LHCN-M2 (cell line): ENCODE data around the gene CNTNAP2. TPM values are rescaled to one million over a fixed set of nuclear protein-coding genes. Genes with fewer than 3 reads are reported as not detected.

ENCODE experiments used
- DNase-seq: peaks from one replicate; pipeline ENCODE4 v3.0.0-alpha.2; 2012; ENCODE audit warnings: low read depth
- total RNA-seq: library from RNA; depleted of rRNA; stranded (reverse); fragments of >200 nt; gene quantifications from 2 replicates; pipeline ENCODE4 v1.2.3, GENCODE V29; 2014

Gene CNTNAP2
- total RNA-seq, 1 experiment from 2014 or later = not detected

- DNase-seq = no peak
Measured at GRCh38 chr7:148182264-148182663, 2065.7 kb downstream of the CNTNAP2 start.

- DNase-seq = no peak
Measured at GRCh38 chr7:148185041-148185440, 2068.4 kb downstream of the CNTNAP2 start.

GRCh38 chr7:148187471-148187870 is 2070.9 kb downstream of the CNTNAP2 start:
- no peak for DNase-seq

- DNase-seq = no peak
Measured at GRCh38 chr7:148191391-148192065, 2074.9 kb downstream of the CNTNAP2 start.

- DNase-seq = no peak
Measured at GRCh38 chr7:148192491-148192890, 2075.9 kb downstream of the CNTNAP2 start.

- DNase-seq = no peak
Measured at GRCh38 chr7:148201992-148202391, 2085.4 kb downstream of the CNTNAP2 start.

- no peak for DNase-seq
Measured at GRCh38 chr7:148204639-148205304, 2088.2 kb downstream of the CNTNAP2 start.

- no peak for DNase-seq
Measured at GRCh38 chr7:148209643-148210190, 2093.1 kb downstream of the CNTNAP2 start.

- DNase-seq = no peak
Measured at GRCh38 chr7:148210804-148211325, 2094.3 kb downstream of the CNTNAP2 start.

GRCh38 chr7:148211740-148212151 is 2095.1 kb downstream of the CNTNAP2 start:
- DNase-seq = no peak

GRCh38 chr7:148212731-148213130 is 2096.1 kb downstream of the CNTNAP2 start:
- DNase-seq = no peak

- DNase-seq = no peak
Measured at GRCh38 chr7:148214101-148214500, 2097.5 kb downstream of the CNTNAP2 start.

- DNase-seq = no peak
Measured at GRCh38 chr7:148218603-148219002, 2102.0 kb downstream of the CNTNAP2 start.

- no peak for DNase-seq
Measured at GRCh38 chr7:148222721-148223120, 2106.1 kb downstream of the CNTNAP2 start.

- no peak for DNase-seq
Measured at GRCh38 chr7:148223160-148223559, 2106.6 kb downstream of the CNTNAP2 start.

- DNase-seq = no peak
Measured at GRCh38 chr7:148223738-148224137, 2107.1 kb downstream of the CNTNAP2 start.

GRCh38 chr7:148230296-148230695 is 2113.7 kb downstream of the CNTNAP2 start:
- no peak for DNase-seq

GRCh38 chr7:148230883-148231282 is 2114.3 kb downstream of the CNTNAP2 start:
- DNase-seq = no peak

- no peak for DNase-seq
Measured at GRCh38 chr7:148232784-148233183, 2116.2 kb downstream of the CNTNAP2 start.

- no peak for DNase-seq
Measured at GRCh38 chr7:148234715-148235114, 2118.1 kb downstream of the CNTNAP2 start.

- DNase-seq = no peak
Measured at GRCh38 chr7:148238761-148239325, 2122.2 kb downstream of the CNTNAP2 start.

- no peak for DNase-seq
Measured at GRCh38 chr7:148241700-148242293, 2125.2 kb downstream of the CNTNAP2 start.
